H1 (cell line): ENCODE results near the gene SHISA7. TPM values are rescaled to one million over a fixed set of nuclear protein-coding genes. Genes with fewer than 3 reads are reported as not detected.

Experiments
- CTCF ChIA-PET: fragments of 300-600 bp; sonication (Branson Sonifier 250); formaldehyde crosslinking; loops from one replicate; lab custom pipeline; 2021; ENCODE audit not compliant: partially characterized antibody; lab: Charles Lee
- POLR2A ChIA-PET: fragments of 300-600 bp; sonication (Branson Sonifier 250); formaldehyde crosslinking; loops from one replicate; lab custom pipeline; 2021; ENCODE audit warnings: inconsistent platforms; ENCODE audit not compliant: partially characterized antibody; lab: Charles Lee
- DNase-seq, 2 experiments: peaks; one replicate each; pipeline versions ENCODE4 v3.0.0 to v3.0.0-alpha.2; 2010 to 2022; ENCODE audit warnings: low spot score in 2 of 2, low read depth in 1 of 2, mixed read lengths in 1 of 2
- FAIRE-seq: peaks from 2 replicates; lab custom pipeline; 2011; peaks lifted over from hg19 to GRCh38; lab: Jason Lieb, UNC
- H2AFZ ChIP-seq: 2 replicates; pipeline ENCODE4 v1.8.1; 2012; ENCODE audit warnings: low read length, inconsistent platforms
- H2AK5ac ChIP-seq: 2 replicates; pipeline ENCODE4 v1.6.1; 2013; ENCODE audit warnings: low read depth, low read length
- H2BK120ac ChIP-seq: replicated peaks from 2 replicates; pipeline ENCODE3; 2013; ENCODE audit warnings: low read depth, low read length, inconsistent platforms
- H2BK12ac ChIP-seq: 2 replicates; pipeline ENCODE4 v1.6.1; 2013; ENCODE audit warnings: low read depth, low read length
- H2BK15ac ChIP-seq: 2 replicates; pipeline ENCODE4 v1.6.1; 2013; ENCODE audit warnings: low read length
- H2BK20ac ChIP-seq: 2 replicates; pipeline ENCODE4 v1.6.1; 2013; ENCODE audit warnings: low read length
- H2BK5ac ChIP-seq: 2 replicates; pipeline ENCODE4 v1.6.1; 2013; ENCODE audit warnings: low read depth, low read length
- H3K14ac ChIP-seq: 2 replicates; pipeline ENCODE4 v1.6.1; 2013; ENCODE audit warnings: inconsistent platforms; ENCODE audit not compliant: insufficient read length
- H3K18ac ChIP-seq: 2 replicates; pipeline ENCODE4 v1.6.1; 2013; ENCODE audit warnings: low read length; ENCODE audit errors: extremely low read depth
- H3K23ac ChIP-seq: 2 replicates; pipeline ENCODE4 v1.6.1; 2013; ENCODE audit warnings: inconsistent platforms; ENCODE audit not compliant: insufficient read length
- H3K23me2 ChIP-seq: 2 replicates; pipeline ENCODE4 v1.6.1; 2013; ENCODE audit warnings: low read depth, low read length
- H3K27ac ChIP-seq: 2 replicates; pipeline ENCODE4 v1.6.1; 2011; ENCODE audit warnings: low read depth, low read length, inconsistent platforms
- H3K27me3 ChIP-seq, 4 experiments: replicated peaks in 1 of 4; 1 replicate in 1 of 4; 2 replicates in 3 of 4; pipeline versions ENCODE4 v1.6.1 to v1.8.1; 2011 to 2013; ENCODE audit warnings: low read length in 3 of 4, mild to moderate bottlenecking in 3 of 4, inconsistent platforms in 2 of 4, mixed read lengths in 2 of 4, moderate library complexity in 1 of 4; ENCODE audit not compliant: control insufficient read depth in 3 of 4, insufficient read depth in 3 of 4; ENCODE audit errors: extremely low read depth in 1 of 4
- H3K36me3 ChIP-seq, 4 experiments: 2 replicates each; pipeline versions ENCODE4 v1.6.1 to v1.8.1; 2011 to 2013; ENCODE audit warnings: mild to moderate bottlenecking in 4 of 4, low read length in 3 of 4, moderate library complexity in 2 of 4, control low read depth in 1 of 4, inconsistent platforms in 1 of 4; ENCODE audit not compliant: insufficient read depth in 4 of 4, control insufficient read depth in 2 of 4
- H3K4ac ChIP-seq: replicated peaks from 2 replicates; pipeline ENCODE3; 2013; ENCODE audit warnings: low read length, low read depth, mixed read lengths, inconsistent platforms; ENCODE audit not compliant: insufficient read length
- H3K4me1 ChIP-seq, 4 experiments: replicated peaks in 1 of 4; 1 replicate in 1 of 4; 2 replicates in 3 of 4; pipeline versions ENCODE4 v1.6.1 to v1.8.1; 2011 to 2013; ENCODE audit warnings: low read length in 3 of 4, inconsistent platforms in 2 of 4, mixed read lengths in 1 of 4; ENCODE audit not compliant: insufficient read depth in 4 of 4, control insufficient read depth in 3 of 4
- H3K4me2 ChIP-seq, 2 experiments: 2 replicates each; pipeline versions ENCODE4 v1.6.1 to v1.8.1; 2011 to 2013; ENCODE audit warnings: low read depth in 2 of 2, low read length in 2 of 2, control low read depth in 1 of 2, inconsistent platforms in 1 of 2, mild to moderate bottlenecking in 1 of 2; ENCODE audit not compliant: insufficient read depth in 1 of 2
- H3K4me3 ChIP-seq, 4 experiments: fragments of 200-600, 300-600 bp in 1 of 4; sonication (generic), shearing (Covaris generic), sonication (Bioruptor Twin) in 1 of 4; 2 replicates each; pipeline versions ENCODE4 v1.5.1 to v1.8.1; 2011 to 2016; ENCODE audit warnings: low read length in 4 of 4, low read depth in 3 of 4, control low read depth in 2 of 4, inconsistent platforms in 2 of 4, mild to moderate bottlenecking in 2 of 4, mixed read lengths in 1 of 4, moderate library complexity in 1 of 4; ENCODE audit not compliant: insufficient read depth in 2 of 4; ENCODE audit errors: extremely low read depth in 1 of 4
- H3K56ac ChIP-seq: replicated peaks from 2 replicates; pipeline ENCODE3; 2013; ENCODE audit warnings: low read depth, mild to moderate bottlenecking, mixed read lengths, low read length, inconsistent platforms; ENCODE audit not compliant: insufficient read length
- H3K79me1 ChIP-seq: 2 replicates; pipeline ENCODE4 v1.6.1; 2013; ENCODE audit warnings: low read depth, low read length, control low read depth
- H3K79me2 ChIP-seq, 2 experiments: 2 replicates each; pipeline versions ENCODE4 v1.6.1 to v1.8.1; 2012 to 2013; ENCODE audit warnings: low read length in 2 of 2, mild to moderate bottlenecking in 2 of 2, inconsistent platforms in 1 of 2; ENCODE audit not compliant: insufficient read depth in 2 of 2, control insufficient read depth in 1 of 2
- H3K9ac ChIP-seq, 4 experiments: replicated peaks in 1 of 4; 1 replicate in 1 of 4; 2 replicates in 3 of 4; pipeline versions ENCODE4 v1.6.1 to v1.8.1; 2011 to 2013; ENCODE audit warnings: low read depth in 3 of 4, low read length in 3 of 4, control low read depth in 2 of 4, mild to moderate bottlenecking in 2 of 4, moderate library complexity in 2 of 4, inconsistent platforms in 1 of 4; ENCODE audit errors: extremely low read depth in 1 of 4
- H3K9me3 ChIP-seq, 2 experiments: 2 replicates each; pipeline versions ENCODE4 v1.6.1 to v1.8.1; 2012 to 2013; ENCODE audit warnings: mild to moderate bottlenecking in 2 of 2, moderate library complexity in 2 of 2, control low read depth in 1 of 2, inconsistent platforms in 1 of 2, low read depth in 1 of 2, low read length in 1 of 2, mixed read lengths in 1 of 2; ENCODE audit not compliant: insufficient read depth in 2 of 2
- H4K20me1 ChIP-seq, 2 experiments: replicated peaks in 1 of 2; 2 replicates each; pipeline versions ENCODE3 to v1.8.1; 2011 to 2013; ENCODE audit warnings: inconsistent platforms in 2 of 2, low read length in 2 of 2, mild to moderate bottlenecking in 1 of 2; ENCODE audit not compliant: insufficient read depth in 2 of 2, control insufficient read depth in 1 of 2
- H4K5ac ChIP-seq: 2 replicates; pipeline ENCODE4 v1.6.1; 2013; ENCODE audit warnings: low read length, low read depth, mixed read lengths, inconsistent platforms; ENCODE audit not compliant: insufficient read length
- H4K8ac ChIP-seq: 2 replicates; pipeline ENCODE4 v1.8.0; 2013; ENCODE audit warnings: mild to moderate bottlenecking, moderate library complexity, low read length, inconsistent platforms; ENCODE audit not compliant: insufficient read depth; ENCODE audit errors: extremely low read depth
- H4K91ac ChIP-seq: replicated peaks from 2 replicates; pipeline ENCODE3; 2013; ENCODE audit warnings: low read length, mixed read lengths, inconsistent platforms; ENCODE audit not compliant: insufficient read length
- CBX8 ChIP-seq: fragments of 300-800, 300-1000 bp; sonication (generic); IDR thresholded peaks from 2 replicates; pipeline ENCODE4 v1.7.1; 2016; ENCODE audit warnings: low read depth, low read length, borderline replicate concordance
- CTBP2 ChIP-seq: IDR thresholded peaks from 2 replicates; pipeline ENCODE4 v1.7.0; 2011; ENCODE audit warnings: borderline replicate concordance, mild to moderate bottlenecking, moderate library complexity, mixed read lengths, low read length; ENCODE audit not compliant: insufficient read depth, insufficient read length
- EGR1 ChIP-seq: IDR thresholded peaks from 2 replicates; pipeline ENCODE4 v1.6.1; 2011; ENCODE audit warnings: low read depth, low read length, borderline replicate concordance
- SAP30 ChIP-seq: fragments of 300-600 bp; sonication (generic); IDR thresholded peaks from 2 replicates; pipeline ENCODE4 v1.7.1; 2012; ENCODE audit warnings: low read length, moderate library complexity, mild to moderate bottlenecking, inconsistent platforms; ENCODE audit not compliant: insufficient read depth, insufficient replicate concordance
- SIX5 ChIP-seq: IDR thresholded peaks from 2 replicates; pipeline ENCODE4 v1.6.1; 2011; ENCODE audit warnings: mild to moderate bottlenecking, low read depth, low read length
- WGBS, 2 experiments: shearing (Covaris generic) in 1 of 2; methylation state at CpG; one replicate each; pipeline versions ENCODE4 v1.1.6 to v1.1.7; 2013 to 2015; ENCODE audit warnings: low lambda C conversion rate in 2 of 2, mixed read lengths in 2 of 2, inconsistent platforms in 1 of 2, low coverage in 1 of 2, missing lambda C conversion rate in 1 of 2; ENCODE audit not compliant: insufficient replicate concordance in 2 of 2, insufficient coverage in 1 of 2, insufficient read length in 1 of 2; ENCODE audit errors: extremely low coverage in 1 of 2, missing lambda C conversion rate in 1 of 2; 5-methylcytosine and 5-hydroxymethylcytosine counted together
- polyA plus RNA-seq, 7 experiments: library from polyadenylated mRNA; depleted of rRNA in 3 of 7; stranded (reverse) in 5 of 7; unstranded in 2 of 7; fragments of >200 nt in 5 of 7; fragments of 200-250 nt in 2 of 7; gene quantifications; 1 replicate in 5 of 7; 2 replicates in 1 of 7; 4 replicates in 1 of 7; pipeline versions ENCODE4 v1.2.1 to v1.2.3, GENCODE V29; 2011 to 2013; ENCODE audit warnings: missing spikeins in 2 of 7, mixed read lengths in 2 of 7
- total RNA-seq: library from RNA; stranded (reverse); fragmentation: NEBNext Ultra II Directional; extraction: Animal tissue kit (Norgen Biotek cat#: 25700); gene quantifications from 2 replicates; pipeline ENCODE4 v1.2.1, GENCODE V29; 2021

The SHISA7 gene
- total and polyA plus RNA-seq, 2 of the 8 experiments (the other 6 are each of a cell fraction or from before 2014, with no cell fraction given) = 0.76 to 1.0 TPM

- Histone ChIP-seq H3K36me3 (peaks cover 21 to 48% (median 38%) of the 10 kb centered on the region in 4 experiments), H3K4me3 (peak overlapping the region; percentile 64 to 98 (median 80)), H3K79me1 (peaks cover 15% of the 10 kb centered on the region), H3K4me2 (peak overlapping the region; percentile 88 to 99), H3K9me3 (no peaks in the 10 kb centered on the region; a peak in 1 of 4 replicates), H3K23ac (no peak overlapping the region), H3K23me2 (peaks cover 13% of the 10 kb centered on the region), H2BK15ac (no peak overlapping the region), H4K8ac (no peak overlapping the region; the same call in 1 of the 2 replicates), H3K4ac (no peak overlapping the region), H3K4me1 (peaks cover 0 to 20% (median 13%) of the 10 kb centered on the region in 4 experiments; a peak in 6 of 7 replicates), H3K56ac (no peak overlapping the region), H4K20me1 (peaks cover 33 to 34% of the 10 kb centered on the region in 2 experiments), H2BK20ac (no peak overlapping the region), H4K91ac (no peak overlapping the region), H2BK5ac (no peak overlapping the region), H2BK120ac (no peak overlapping the region), H2BK12ac (no peak overlapping the region), H4K5ac (no peak overlapping the region), H2AK5ac (no peak overlapping the region), H3K14ac (no peak overlapping the region), H3K18ac (peak overlapping the region; percentile 83; the same call in 1 of the 2 replicates), H3K9ac (peak overlapping the region; percentile 56 to 85 (median 80)), H3K27me3 (peaks cover 0 to 4% (median 1%) of the 10 kb centered on the region in 4 experiments; a peak in 2 of 7 replicates), H3K27ac (peak overlapping the region; percentile 94), H3K79me2 (peaks cover 12 to 33% of the 10 kb centered on the region in 2 experiments), H2AFZ (no peak overlapping the region)
- no peak for FAIRE-seq
- no peak for DNase-seq
- ChIA-PET POLR2A (interaction anchor here (0.6 to 34.6 kb wide), 70 partner anchors 6 to 987 kb away, joined by 3 to 874 read pairs (median 5); partner anchors contain the start of genes C19orf85, DNAAF3, EPS8L1 and FIZ1), CTCF (interaction anchor here (1.1 to 2.2 kb wide), 2 partner anchors 23 to 24 kb away, joined by 3 to 8 read pairs; partner anchors contain the start of gene TMEM238)
- no peak for TF ChIP-seq SIX5
- no peak for TF ChIP-seq SAP30
- no peak for TF ChIP-seq CBX8
- TF ChIP-seq CTBP2 = no peak
- TF ChIP-seq EGR1 = no peak
- 40% methylated on average over 14 of the region's 35 CpGs; no CpG with 5 or more reads in 1 of the 2 experiments for WGBS, 2 experiments
Measured at GRCh38 chr19:55406826-55407549, 36.1 kb downstream of the SHISA7 start.
